ENCODE results near the gene FCRLA. TPM values are rescaled to one million over a fixed set of nuclear protein-coding genes. Genes with fewer than 3 reads are reported as not detected.
A peak's percentile ranks its signal among the peaks of the same experiment; 100 is the strongest.

The FCRLA gene
- total RNA-seq, 1 experiment from 2014 or later: 1.9 TPM

- no peak for DNase-seq (ENCODE audit: low read depth)
Observed at GRCh38 chr1:161731981-161732718, 25.1 kb downstream of the FCRLA start.

GRCh38 chr1:161733526-161733925 is 26.5 kb downstream of the FCRLA start:
- peak; percentile 87 for DNase-seq (ENCODE audit: low read depth)

GRCh38 chr1:161735837-161736236 is 28.8 kb downstream of the FCRLA start:
- DNase-seq (ENCODE audit: low read depth): no peak

GRCh38 chr1:161736335-161736969 is 29.4 kb downstream of the FCRLA start:
- DNase-seq (ENCODE audit: low read depth): no peak

GRCh38 chr1:161737625-161738024 is 30.6 kb downstream of the FCRLA start:
- no peak for DNase-seq (ENCODE audit: low read depth)

- peak; percentile 80 for DNase-seq (ENCODE audit: low read depth)
Observed at GRCh38 chr1:161738627-161739287, 31.7 kb downstream of the FCRLA start.

- DNase-seq (ENCODE audit: low read depth): no peak
Observed at GRCh38 chr1:161739865-161740566, 33.0 kb downstream of the FCRLA start.

GRCh38 chr1:161740921-161741320 is 33.9 kb downstream of the FCRLA start:
- DNase-seq (ENCODE audit: low read depth): no peak

- DNase-seq (ENCODE audit: low read depth): no peak
Observed at GRCh38 chr1:161743231-161743630, 36.2 kb downstream of the FCRLA start.

GRCh38 chr1:161747801-161748200 is 40.8 kb downstream of the FCRLA start:
- DNase-seq (ENCODE audit: low read depth): no peak

GRCh38 chr1:161749509-161750407 is 42.7 kb downstream of the FCRLA start, which contains the start of gene DUSP12:
DUSP12 (plus strand) TSS chr1:161749786; CDS start chr1:161749802, 16 bp downstream.
- DNase-seq (ENCODE audit: low read depth): peak; percentile 95

- peak; percentile 27 for DNase-seq (ENCODE audit: low read depth)
Observed at GRCh38 chr1:161763522-161764098, 56.6 kb downstream of the FCRLA start.

Other genes starting within 250 kb of the FCRLA start
- 6.6 and 7.8 TPM in 2 replicates for gene FCGR2A, start 201.8 kb upstream of the FCRLA start, total RNA-seq (2014; rRNA removed; shearing (Covaris generic))
- gene HSPA6, start 182.7 kb upstream of the FCRLA start, total RNA-seq (2014; rRNA removed; shearing (Covaris generic)): 0.15 and 0.44 TPM in 2 replicates
- gene FCGR3A, start 157.4 kb upstream of the FCRLA start, total RNA-seq (2014; rRNA removed; shearing (Covaris generic)): not detected in 2 replicates
- 1.0 TPM in 1 of 2 replicates, not detected in the other for gene FCGR3B, start 76.1 kb upstream of the FCRLA start, total RNA-seq (2014; rRNA removed; shearing (Covaris generic))
- not detected in 2 replicates for gene FCGR2B, start 44.1 kb upstream of the FCRLA start, total RNA-seq (2014; rRNA removed; shearing (Covaris generic))
- gene FCRLB, start 14.3 kb downstream of the FCRLA start, total RNA-seq (2014; rRNA removed; shearing (Covaris generic)): 2.7 and 3.2 TPM in 2 replicates
- 39.9 and 44.5 TPM in 2 replicates for gene DUSP12, start 42.6 kb downstream of the FCRLA start, total RNA-seq (2014; rRNA removed; shearing (Covaris generic))
- 37.9 and 38.8 TPM in 2 replicates for gene ATF6, start 59.1 kb downstream of the FCRLA start, total RNA-seq (2014; rRNA removed; shearing (Covaris generic))